HFF-Myc (cell line): ENCODE data around the gene PHF1.

Experiments used
- DNase-seq: peaks from one replicate; pipeline ENCODE4 v3.0.0-alpha.2; 2011; ENCODE audit warnings: low read depth; ENCODE audit errors: extremely low read depth
- H3K4me3 ChIP-seq: replicated peaks from 2 replicates; pipeline ENCODE4 v1.5.1; 2011; ENCODE audit warnings: low read depth, mild to moderate bottlenecking, control low read depth, low read length
- TF ChIP-seq, protein P1 (sequence below): IDR thresholded peaks from 2 replicates; pipeline ENCODE4 v1.5.1; 2012; ENCODE audit warnings: mild to moderate bottlenecking, low read depth, low read length, control low read depth; ENCODE audit errors: missing control alignments

The PHF1 gene

DNA sequence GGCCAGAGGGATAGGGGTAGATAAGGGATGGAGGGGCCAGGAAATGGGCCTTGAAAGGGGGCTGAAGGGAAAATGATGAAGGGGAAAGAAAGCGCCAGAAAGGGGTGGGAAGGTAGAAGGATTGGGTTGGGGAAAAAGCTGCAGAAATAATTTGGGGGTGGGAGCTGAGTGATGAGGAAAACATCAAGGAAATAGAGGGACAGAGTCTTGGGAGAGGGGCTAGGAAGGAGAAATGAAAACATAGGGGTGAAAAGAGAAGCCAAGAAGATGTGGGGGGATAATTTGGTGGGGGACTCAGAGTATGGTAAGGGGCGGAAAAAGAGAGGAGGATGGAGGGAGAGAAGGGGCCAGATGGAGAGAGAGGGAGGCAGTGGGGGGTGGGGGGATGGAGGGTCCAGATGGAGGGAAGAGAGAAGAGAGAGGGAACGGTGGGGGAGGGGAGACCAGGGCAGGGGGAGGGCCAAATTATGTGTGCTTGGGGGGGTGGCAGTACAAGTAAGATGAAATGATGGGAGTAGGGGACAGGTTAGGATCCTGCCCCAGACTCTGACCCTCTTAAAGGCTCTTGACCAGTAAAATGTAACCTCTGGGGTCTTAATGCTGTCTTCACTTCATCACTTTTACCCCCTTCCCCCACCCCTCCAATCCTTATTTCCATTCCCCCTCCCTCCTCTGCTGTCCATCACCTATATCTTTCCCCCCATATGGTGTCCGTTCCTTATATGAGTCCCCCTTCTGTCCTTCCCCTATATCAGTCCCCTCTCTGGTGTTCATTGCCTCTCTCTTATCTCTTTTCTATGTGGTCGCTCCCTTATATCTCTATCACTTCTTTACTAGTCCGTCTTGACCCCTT is 9.9 kb downstream of the PHF1 start:
- no peak for DNase-seq
- TF ChIP-seq, protein P1, sequence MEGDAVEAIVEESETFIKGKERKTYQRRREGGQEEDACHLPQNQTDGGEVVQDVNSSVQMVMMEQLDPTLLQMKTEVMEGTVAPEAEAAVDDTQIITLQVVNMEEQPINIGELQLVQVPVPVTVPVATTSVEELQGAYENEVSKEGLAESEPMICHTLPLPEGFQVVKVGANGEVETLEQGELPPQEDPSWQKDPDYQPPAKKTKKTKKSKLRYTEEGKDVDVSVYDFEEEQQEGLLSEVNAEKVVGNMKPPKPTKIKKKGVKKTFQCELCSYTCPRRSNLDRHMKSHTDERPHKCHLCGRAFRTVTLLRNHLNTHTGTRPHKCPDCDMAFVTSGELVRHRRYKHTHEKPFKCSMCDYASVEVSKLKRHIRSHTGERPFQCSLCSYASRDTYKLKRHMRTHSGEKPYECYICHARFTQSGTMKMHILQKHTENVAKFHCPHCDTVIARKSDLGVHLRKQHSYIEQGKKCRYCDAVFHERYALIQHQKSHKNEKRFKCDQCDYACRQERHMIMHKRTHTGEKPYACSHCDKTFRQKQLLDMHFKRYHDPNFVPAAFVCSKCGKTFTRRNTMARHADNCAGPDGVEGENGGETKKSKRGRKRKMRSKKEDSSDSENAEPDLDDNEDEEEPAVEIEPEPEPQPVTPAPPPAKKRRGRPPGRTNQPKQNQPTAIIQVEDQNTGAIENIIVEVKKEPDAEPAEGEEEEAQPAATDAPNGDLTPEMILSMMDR: no peak
- H3K4me3 ChIP-seq: peak overlapping the region; percentile 41

DNA sequence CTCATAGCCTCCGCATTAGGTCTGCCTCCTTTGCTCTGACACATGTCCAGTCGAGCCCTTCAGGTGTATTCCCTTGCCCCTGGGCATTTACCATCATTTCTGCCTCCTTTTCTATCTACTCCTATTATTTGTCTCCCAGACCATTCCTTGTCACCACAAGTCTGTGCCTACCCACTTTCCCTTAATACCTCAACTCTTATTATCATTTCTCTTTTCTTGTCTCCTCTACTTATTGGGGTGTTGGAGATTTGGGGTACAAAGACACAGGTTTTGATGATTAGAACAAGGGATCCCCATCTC is 10.5 kb downstream of the PHF1 start:
- H3K4me3 ChIP-seq: no peak overlapping the region
- no peak for DNase-seq
- TF ChIP-seq, protein P1: no peak

DNA sequence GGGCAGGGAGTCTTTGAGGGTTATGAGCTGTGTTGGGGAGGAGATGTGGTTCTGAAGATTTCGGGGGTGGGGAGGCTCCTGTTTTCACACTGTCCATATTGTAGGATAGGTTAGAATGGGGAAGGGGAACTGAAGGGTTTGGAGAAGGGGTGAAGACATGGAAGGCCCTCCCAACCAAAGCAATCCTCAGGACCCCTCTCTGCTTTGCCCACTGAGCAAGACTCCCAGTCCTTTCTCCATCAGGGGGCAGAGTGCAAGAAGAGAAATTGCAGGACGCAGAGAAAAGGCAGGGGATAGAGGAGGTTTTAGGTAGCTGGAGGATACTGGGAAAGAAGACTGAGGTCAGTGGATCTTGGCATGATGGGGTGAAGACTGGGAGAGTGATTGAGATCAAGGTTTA is 13.0 kb downstream of the PHF1 start:
- DNase-seq: no peak
- TF ChIP-seq, protein P1: no peak
- H3K4me3 ChIP-seq: no peak overlapping the region

DNA sequence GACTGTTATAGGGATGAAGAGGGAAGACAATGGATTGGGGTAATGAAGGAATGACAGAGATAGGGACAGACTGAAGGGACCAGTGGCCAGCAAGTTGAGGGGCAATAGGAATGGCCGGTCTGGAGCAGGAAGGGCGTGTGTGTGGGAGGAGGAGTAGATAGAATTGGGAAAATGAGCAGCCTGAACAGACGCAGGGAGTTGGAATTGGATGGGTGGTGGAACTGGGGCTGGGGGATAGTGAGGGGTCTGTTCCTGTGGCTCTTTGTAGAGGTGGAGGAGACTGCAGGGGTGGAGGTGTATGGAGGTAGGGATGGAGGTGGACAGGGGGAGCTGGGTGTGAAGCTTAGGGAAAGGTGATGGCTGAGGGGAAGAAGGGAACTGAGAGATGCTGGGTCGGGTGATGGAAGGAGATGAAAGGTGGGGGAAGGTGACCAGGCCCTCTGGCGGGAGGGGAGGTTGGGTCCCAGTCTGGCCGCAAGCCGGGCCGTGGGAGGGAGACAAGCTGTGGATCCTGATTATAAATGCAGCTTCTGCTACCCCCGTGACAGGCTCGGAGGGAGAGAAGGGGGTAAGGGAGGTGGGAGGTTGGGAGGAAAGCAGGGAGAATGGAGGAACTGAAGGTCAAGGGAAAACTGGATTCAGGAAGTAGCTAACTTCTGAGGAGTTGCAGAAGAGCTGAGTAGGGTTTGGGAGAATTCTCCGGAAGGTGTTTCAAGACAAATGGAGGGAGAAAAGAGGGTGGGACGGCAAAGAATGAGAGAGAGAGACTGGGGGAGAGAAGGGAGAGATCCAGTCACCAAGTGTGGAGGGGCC is 14.2 kb downstream of the PHF1 start:
- TF ChIP-seq, protein P1: no peak
- H3K4me3 ChIP-seq: peak overlapping the region; percentile 55
- no peak for DNase-seq

DNA sequence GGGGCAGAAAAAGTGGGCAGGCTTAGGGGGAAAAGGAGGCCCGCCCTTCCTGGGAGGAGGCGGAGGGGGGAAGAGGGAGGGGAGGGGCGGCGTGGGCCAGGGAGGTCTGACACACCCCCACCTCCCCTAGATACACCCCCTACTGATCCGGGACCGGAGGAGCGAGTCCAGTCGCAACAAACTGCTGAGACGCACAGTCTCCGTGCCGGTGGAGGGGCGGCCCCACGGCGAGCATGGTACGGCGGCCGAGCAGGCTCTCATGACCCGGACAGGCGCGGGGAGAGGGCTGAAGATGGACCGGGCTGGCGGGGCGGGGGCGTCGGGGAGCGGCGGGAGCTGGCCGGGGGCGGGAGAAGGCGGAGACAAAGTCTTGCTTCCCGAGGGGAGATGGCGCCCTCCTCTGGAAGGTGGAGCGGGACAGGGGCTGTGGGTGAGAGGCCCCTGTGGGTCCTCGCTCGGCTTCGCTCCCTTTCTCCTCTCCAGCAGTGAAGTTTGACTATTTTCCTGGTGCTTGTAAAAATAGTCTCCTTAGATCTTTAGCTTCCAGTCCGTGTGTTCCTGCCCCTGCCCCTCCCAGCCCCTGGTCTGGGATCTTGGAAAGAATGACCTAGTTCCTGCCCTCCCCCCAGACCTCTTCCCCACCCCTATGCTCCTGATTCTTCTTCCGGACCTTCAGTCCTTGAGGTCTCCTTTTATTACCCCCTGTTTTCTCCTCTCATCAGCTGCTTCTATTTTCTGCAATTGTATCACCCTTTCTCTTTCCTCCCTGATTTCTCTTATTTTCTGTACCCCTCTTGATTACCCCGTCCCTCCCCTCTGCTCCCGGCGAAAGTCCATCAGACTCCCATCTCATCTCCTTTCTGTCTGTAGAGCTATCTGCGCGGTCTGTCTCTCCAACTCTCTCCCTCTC is 15.1 kb downstream of the PHF1 start:
- H3K4me3 ChIP-seq: peak overlapping the region; percentile 55
- TF ChIP-seq, protein P1: peak; percentile 58
- no peak for DNase-seq
